ENCODE results near the gene PHF21B.
"Not testable (repeated sequence)": the region's sequence is repeated elsewhere in the genome, so short reads cannot be mapped to it uniquely, and the experiment has no call there.

PHF21B gene

GRCh38 chr22:44926491-44927415 is 83.1 kb downstream of the PHF21B start:
- peak in 2 of 10 donors; percentile 68 to 80 for DNase-seq

GRCh38 chr22:44926124-44926475 is 83.7 kb downstream of the PHF21B start:
- DNase-seq: peak in 1 of 10 donors; percentile 76
- intact Hi-C loops (cut with DNase I): no loop called here

More at GRCh38 chr22:44926491-44927415, 83.1 kb downstream of the PHF21B start:
- intact Hi-C loops (cut with DNase I): no loop called here

GRCh38 chr22:44925465-44926123 is 84.2 kb downstream of the PHF21B start:
- intact Hi-C loops (cut with DNase I): no loop called here

GRCh38 chr22:44924710-44925109 is 85.1 kb downstream of the PHF21B start:
- intact Hi-C loops (cut with DNase I): no loop called here
- no peak for DNase-seq

More at GRCh38 chr22:44925465-44926123, 84.2 kb downstream of the PHF21B start:
- peak in 2 of 10 donors; percentile 66 to 67 for DNase-seq

GRCh38 chr22:44924098-44924497 is 85.7 kb downstream of the PHF21B start:
- no peak for DNase-seq
- intact Hi-C loops (cut with DNase I): no loop called here

- intact Hi-C loops (cut with DNase I); DNase-seq: not testable (repeated sequence)
Measured at GRCh38 chr22:44921766-44922165, 88.0 kb downstream of the PHF21B start.

GRCh38 chr22:44920183-44920582 is 89.6 kb downstream of the PHF21B start:
- peak in 3 of 10 donors; percentile 2 to 69 (median 59) for DNase-seq
- intact Hi-C loops (cut with DNase I): no loop called here

GRCh38 chr22:44919691-44920090 is 90.1 kb downstream of the PHF21B start:
- DNase-seq: peak in 3 of 10 donors; percentile 1 to 74 (median 65)
- intact Hi-C loops (cut with DNase I): no loop called here

GRCh38 chr22:44918925-44919392 is 90.8 kb downstream of the PHF21B start:
- intact Hi-C loops (cut with DNase I): no loop called here
- DNase-seq: peak in 3 of 10 donors; percentile 3 to 43 (median 32)

GRCh38 chr22:44918166-44918924 is 91.5 kb downstream of the PHF21B start:
- intact Hi-C loops (cut with DNase I): no loop called here
- DNase-seq: peak in 5 of 10 donors; percentile 6 to 67 (median 51)

- DNase-seq: peak in 1 of 10 donors; percentile 59
- intact Hi-C loops (cut with DNase I): no loop called here
Measured at GRCh38 chr22:44917372-44918165, 92.2 kb downstream of the PHF21B start.

GRCh38 chr22:44916281-44917231 is 93.2 kb downstream of the PHF21B start:
- intact Hi-C loops (cut with DNase I): no loop called here
- DNase-seq: peak in 4 of 10 donors; percentile 6 to 81 (median 46)

GRCh38 chr22:44915441-44915840 is 94.4 kb downstream of the PHF21B start:
- intact Hi-C loops (cut with DNase I): no loop called here
- DNase-seq: peak in 2 of 10 donors; percentile 57 to 68

GRCh38 chr22:44914026-44914721 is 95.6 kb downstream of the PHF21B start:
- DNase-seq: peak in 4 of 10 donors; percentile 2 to 63 (median 32)
- intact Hi-C loops (cut with DNase I): no loop called here

- peak in 2 of 10 donors; percentile 61 to 76 for DNase-seq
- intact Hi-C loops (cut with DNase I): no loop called here
Measured at GRCh38 chr22:44913198-44913983, 96.4 kb downstream of the PHF21B start.

GRCh38 chr22:44909241-44909640 is 100.6 kb downstream of the PHF21B start:
- no peak for DNase-seq
- intact Hi-C loops (cut with DNase I): no loop called here

Data from posterior cingulate gyrus (tissue), 11 donors.